Heart left ventricle (tissue), 16 donors: ENCODE results near the gene SPAM1. TPM values are rescaled to one million over a fixed set of nuclear protein-coding genes. Genes with fewer than 3 reads are reported as not detected.

Experiments
- ATAC-seq, 4 donors: fragments of 200-7000 bp; cut with Tn5 transposase; one replicate each; pipeline ENCODE4 v1.9.1; 2020 to 2022; ENCODE audit warnings: moderate library complexity in 4 of 4, mild to moderate bottlenecking in 3 of 4, moderate number of reproducible peaks in 1 of 4
- DNase-seq, 5 donors: peaks; one replicate each; pipeline ENCODE4 v3.0.0-alpha.2; 2020
- H3K27ac ChIP-seq, 12 donors: fragments of 200-600 bp; sonication (generic) in 4 of 12; one replicate each; pipeline versions ENCODE4 v1.5.0 to v1.8.0; 2016 to 2022; ENCODE audit warnings: mild to moderate bottlenecking in 2 of 12
- H3K27me3 ChIP-seq, 9 donors: fragments of 200-600 bp; sonication (generic) in 2 of 9; one replicate each; pipeline versions ENCODE4 v1.5.1 to v1.8.0; 2016 to 2022; ENCODE audit warnings: mild to moderate bottlenecking in 3 of 9
- H3K36me3 ChIP-seq, 9 donors: fragments of 200-600 bp; sonication (generic) in 2 of 9; one replicate each; pipeline versions ENCODE4 v1.5.0 to v1.8.0; 2018 to 2022; ENCODE audit warnings: mild to moderate bottlenecking in 2 of 9
- H3K4me1 ChIP-seq, 12 donors: fragments of 200-600 bp; sonication (generic) in 4 of 12; one replicate each; pipeline versions ENCODE4 v1.5.0 to v1.8.0; 2016 to 2022; ENCODE audit warnings: mild to moderate bottlenecking in 3 of 12
- H3K4me3 ChIP-seq, 12 donors: fragments of 200-600 bp; sonication (generic) in 4 of 12; one replicate each; pipeline versions ENCODE4 v1.5.0 to v1.8.0; 2017 to 2022; ENCODE audit warnings: mild to moderate bottlenecking in 9 of 12, moderate library complexity in 4 of 12
- H3K9me3 ChIP-seq, 12 donors: fragments of 200-600 bp; sonication (generic) in 4 of 12; one replicate each; pipeline versions ENCODE4 v1.5.0 to v1.8.0; 2016 to 2022; ENCODE audit warnings: mild to moderate bottlenecking in 1 of 12
- POLR2A ChIP-seq, 2 donors: fragments of 450-650 bp; IDR thresholded peaks; one replicate each; pipeline ENCODE4 v1.6.1; 2017; ENCODE audit warnings: antibody characterized with exemption in 2 of 2, mild to moderate bottlenecking in 2 of 2, moderate library complexity in 2 of 2
- WGBS, 4 donors: extraction: QIAGEN DNeasy Blood & Tissue Kit in 2 of 4; methylation state at CpG; one replicate each; pipeline versions ENCODE4 v1.1.5 to v1.1.7; 2013 to 2018; 5-methylcytosine and 5-hydroxymethylcytosine counted together
- intact Hi-C, 10 donors: fragments of 100-400 bp; cut with DNase I; formaldehyde crosslinking; loops; one replicate each; pipeline versions ENCODE4 v1.11.1 to v1.14.2; 2022
- polyA plus RNA-seq, 2 donors: library from polyadenylated mRNA; stranded (reverse); fragments of 200-250 nt; gene quantifications; one replicate each; pipeline ENCODE4 v1.2.3, GENCODE V29; 2013
- total RNA-seq, 9 donors: library from RNA; depleted of rRNA in 2 of 9; stranded (reverse); fragments of >200 nt in 2 of 9; fragmentation: NEBNext Ultra II Directional in 3 of 9; extraction: Animal tissue kit (Norgen Biotek cat#: 25700) in 3 of 9; gene quantifications; one replicate each; pipeline versions ENCODE4 v1.1.0 to v1.2.4, GENCODE V29; 2016 to 2023
- TF ChIP-seq, protein P1 (sequence below), 12 donors: fragments of 200-600 bp; sonication (generic) in 4 of 12; IDR thresholded peaks; one replicate each; pipeline versions ENCODE4 v1.5.0 to v1.8.0; 2018 to 2022; ENCODE audit warnings: antibody characterized with exemption in 12 of 12, mild to moderate bottlenecking in 5 of 12
- donor health status: ischemic (EF 13 %, LVEDD 7.1; RV severe dilation, severe dysfunction).
- donor health status: healthy with polysubstance abuse.
- donor health status: DM: no; HTN: yes; CAD: no.
- donor health status: DM: no; HTN: no; CAD: no.
- donor health status: ischemic (EF 25% LVEDD 6.9; RV normal size, moderate dysfunction).
- donor health status: ischemic (EF 25% LVEDD 5.7; RV mildly dilated, moderate dysfunction).
- donor health status: healthy.
- donor health status: DM: yes; HTN: yes; CAD: no.
- donor health status: ischemic (EF 35%, LVEDD 5.7; RV mildly dilated, moderate dysfunction).
- donor health status: nonischemic (EF 11% LVEDD 7.7; RV severe dilation, severe dysfunction).
- donor health status: DM: yes; HTN: yes; CAD: no.
- donor health status: PGD.
- donor health status: ischemic (EF 29% LVEDD 5.4; RV normal size, mild dysfunction).
- donor health status: nonischemic (EF 23%, LVEDD 6.1; RV moderate dilation, normal function).

Gene SPAM1
- total and polyA plus RNA-seq, 11 donors, result 0.09 to 0.46 (median 0.38) TPM; not detected in 8

DNA sequence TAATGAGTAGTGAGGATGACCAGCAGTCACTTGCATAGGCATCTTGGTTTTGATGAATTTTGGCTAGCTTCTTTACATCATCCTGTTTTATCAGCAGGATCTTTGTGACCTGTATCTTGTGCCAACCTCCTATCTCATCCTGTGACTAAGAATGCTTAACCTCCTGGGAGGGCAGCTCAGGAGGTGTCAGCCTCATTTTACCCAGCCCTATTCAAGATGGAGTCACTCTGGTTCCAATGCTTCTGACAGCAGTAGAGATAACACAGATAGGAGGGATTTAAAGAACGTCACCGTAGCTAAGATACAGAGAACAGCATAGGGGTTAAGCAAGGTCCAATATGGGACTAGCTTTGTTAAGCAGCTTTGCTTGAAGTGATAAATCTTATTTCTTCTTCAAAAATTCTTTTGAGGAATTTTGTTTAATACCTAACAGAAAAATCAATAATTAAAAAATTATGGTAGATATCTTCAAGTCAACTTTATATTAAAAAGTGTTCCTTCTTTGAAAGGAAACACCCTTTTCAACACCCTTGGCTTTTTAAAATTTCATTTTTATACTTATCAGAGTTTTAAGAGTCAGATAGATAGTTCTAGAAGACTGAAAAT, 68.0 kb downstream of the SPAM1 start:
- 39 to 49% (median 45%) methylated on average over 2 of the region's 2 CpGs for WGBS, 4 donors

DNA sequence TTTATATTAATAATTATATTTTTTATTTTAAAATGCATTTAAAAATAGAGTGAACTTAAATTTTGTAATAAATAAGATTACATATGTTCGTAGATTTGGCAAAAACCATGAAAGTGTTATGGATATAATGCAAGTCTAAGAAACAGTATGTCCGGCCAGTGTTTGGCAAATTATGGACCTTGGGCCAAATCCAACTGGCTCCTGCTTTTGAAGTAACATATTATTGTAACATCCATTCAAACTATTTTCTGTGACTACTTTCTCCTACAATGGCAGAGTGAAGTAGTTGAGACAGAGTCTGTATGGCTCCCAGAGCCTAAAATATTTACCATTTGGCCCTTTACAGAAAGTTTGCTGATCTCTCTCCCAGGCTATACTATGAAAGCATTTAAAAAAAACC, 69.0 kb downstream of the SPAM1 start:
- Histone ChIP-seq H3K9me3 (no peaks in the 10 kb centered on the region), H3K27ac (no peak overlapping the region), H3K4me3 (no peak overlapping the region), H3K36me3 (no peaks in the 10 kb centered on the region), H3K4me1 (peaks cover 0 to 3% (median 0%) of the 10 kb centered on the region in 12 donors), H3K27me3 (no peaks in the 10 kb centered on the region)
- ATAC-seq, result no peak
- DNase-seq, result no peak
- 59 to 79% (median 67%) methylated on average over 2 of the region's 2 CpGs for WGBS, 4 donors
- intact Hi-C loops, result no loop called here
- TF ChIP-seq, protein P1, sequence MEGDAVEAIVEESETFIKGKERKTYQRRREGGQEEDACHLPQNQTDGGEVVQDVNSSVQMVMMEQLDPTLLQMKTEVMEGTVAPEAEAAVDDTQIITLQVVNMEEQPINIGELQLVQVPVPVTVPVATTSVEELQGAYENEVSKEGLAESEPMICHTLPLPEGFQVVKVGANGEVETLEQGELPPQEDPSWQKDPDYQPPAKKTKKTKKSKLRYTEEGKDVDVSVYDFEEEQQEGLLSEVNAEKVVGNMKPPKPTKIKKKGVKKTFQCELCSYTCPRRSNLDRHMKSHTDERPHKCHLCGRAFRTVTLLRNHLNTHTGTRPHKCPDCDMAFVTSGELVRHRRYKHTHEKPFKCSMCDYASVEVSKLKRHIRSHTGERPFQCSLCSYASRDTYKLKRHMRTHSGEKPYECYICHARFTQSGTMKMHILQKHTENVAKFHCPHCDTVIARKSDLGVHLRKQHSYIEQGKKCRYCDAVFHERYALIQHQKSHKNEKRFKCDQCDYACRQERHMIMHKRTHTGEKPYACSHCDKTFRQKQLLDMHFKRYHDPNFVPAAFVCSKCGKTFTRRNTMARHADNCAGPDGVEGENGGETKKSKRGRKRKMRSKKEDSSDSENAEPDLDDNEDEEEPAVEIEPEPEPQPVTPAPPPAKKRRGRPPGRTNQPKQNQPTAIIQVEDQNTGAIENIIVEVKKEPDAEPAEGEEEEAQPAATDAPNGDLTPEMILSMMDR (IDR thresholded peaks at IDR 0.05), result no peak
- no peak for TF ChIP-seq POLR2A (IDR thresholded peaks at IDR 0.05)

More for the DNA sequence above, 68.0 kb downstream of the SPAM1 start:
- H3K9me3 ChIP-seq, result no peaks in the 10 kb centered on the region
- no peaks in the 10 kb centered on the region for H3K36me3 ChIP-seq
- TF ChIP-seq POLR2A (IDR thresholded peaks at IDR 0.05), result no peak
- TF ChIP-seq, protein P1 (IDR thresholded peaks at IDR 0.05), result no peak
- intact Hi-C loops, result no loop called here
- DNase-seq, result no peak
- no peak overlapping the region for H3K27ac ChIP-seq
- peaks cover 0 to 3% (median 0%) of the 10 kb centered on the region in 12 donors for H3K4me1 ChIP-seq
- no peak for ATAC-seq
- H3K4me3 ChIP-seq, result no peak overlapping the region
- H3K27me3 ChIP-seq, result no peaks in the 10 kb centered on the region

DNA sequence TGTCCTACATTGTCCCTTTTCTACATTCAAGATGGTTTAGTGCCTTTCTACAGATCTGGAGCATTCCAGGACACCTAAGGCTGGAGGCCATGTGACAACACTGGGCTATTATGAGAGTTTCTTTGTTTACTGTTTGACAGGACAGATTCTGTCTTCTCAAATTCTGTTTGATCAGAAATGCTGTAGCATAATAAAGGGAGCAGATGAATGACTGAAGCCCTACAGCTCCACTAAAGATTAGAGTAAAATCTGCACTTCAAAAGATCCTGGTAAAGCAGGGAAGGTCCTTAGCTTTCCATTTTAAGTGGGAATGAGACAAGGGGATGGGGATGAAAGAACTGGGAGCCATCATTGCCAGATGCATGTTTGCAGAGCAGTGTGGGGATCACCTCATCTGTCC, 69.4 kb downstream of the SPAM1 start:
- DNase-seq, result no peak
- H3K27me3 ChIP-seq, result no peaks in the 10 kb centered on the region
- peaks cover 0 to 3% (median 0%) of the 10 kb centered on the region in 12 donors for H3K4me1 ChIP-seq
- H3K36me3 ChIP-seq, result no peaks in the 10 kb centered on the region
- no peak overlapping the region for H3K27ac ChIP-seq
- no peak for ATAC-seq
- intact Hi-C loops, result no loop called here
- no peak overlapping the region for H3K4me3 ChIP-seq
- no peaks in the 10 kb centered on the region for H3K9me3 ChIP-seq
- no peak for TF ChIP-seq POLR2A (IDR thresholded peaks at IDR 0.05)
- TF ChIP-seq, protein P1 (IDR thresholded peaks at IDR 0.05), result no peak

DNA sequence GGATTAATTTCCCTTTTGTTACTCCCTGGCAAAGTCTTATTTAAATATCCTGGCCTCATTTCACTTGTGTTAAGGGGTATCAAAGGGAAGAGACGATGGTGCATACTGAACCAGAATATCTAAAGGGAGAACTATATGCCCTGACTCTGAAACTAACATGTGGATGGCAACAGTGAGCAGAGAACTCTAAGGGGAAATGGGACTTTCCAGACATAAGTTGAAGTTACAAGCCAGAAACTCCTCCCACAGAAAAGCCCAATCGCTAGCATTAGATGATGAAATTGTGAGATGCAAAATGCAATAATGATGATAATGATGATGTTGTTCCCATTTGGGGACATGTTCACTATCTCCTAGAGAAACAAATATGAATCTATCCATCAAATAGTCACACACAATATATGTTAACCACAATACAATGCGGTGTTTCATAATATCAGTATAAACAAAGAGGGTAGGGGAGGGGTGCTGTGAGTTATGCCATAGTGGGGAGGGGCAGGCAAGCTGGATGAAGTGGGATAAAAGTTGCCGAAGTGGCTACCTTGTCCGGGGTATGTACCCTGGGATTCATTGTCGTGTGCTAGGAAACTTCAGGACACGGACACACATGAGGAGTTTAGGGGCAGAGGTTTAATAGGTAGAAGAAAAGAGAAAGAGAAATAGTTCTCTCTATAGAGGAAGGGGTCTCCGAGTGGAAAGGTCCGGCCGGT, 70.7 kb downstream of the SPAM1 start:
- intact Hi-C loops, result no loop called here
- TF ChIP-seq, protein P1 (IDR thresholded peaks at IDR 0.05), result no peak
- H3K9me3 ChIP-seq, result no peaks in the 10 kb centered on the region
- DNase-seq, result no peak
- no peak overlapping the region for H3K4me3 ChIP-seq
- H3K4me1 ChIP-seq, result peaks cover 0 to 3% (median 0%) of the 10 kb centered on the region in 12 donors
- H3K36me3 ChIP-seq, result no peaks in the 10 kb centered on the region
- 92 to 94% (median 93%) methylated on average over 10 of the region's 10 CpGs for WGBS, 4 donors
- H3K27me3 ChIP-seq, result no peaks in the 10 kb centered on the region
- H3K27ac ChIP-seq, result no peak overlapping the region
- ATAC-seq, result no peak
